IPS-20b (cell line): Measurements from ENCODE around the gene AMHR2.
A peak's percentile ranks its signal among the peaks of the same experiment; 100 is the strongest.
"Not testable (repeated sequence)": the region's sequence is repeated elsewhere in the genome, so short reads cannot be mapped to it uniquely, and the experiment has no call there.

Experiments used
- H3K27ac ChIP-seq: one replicate; pipeline ENCODE4 v1.5.1; 2013; ENCODE audit warnings: low read length
- H3K27me3 ChIP-seq: 2 replicates; pipeline ENCODE4 v1.6.1; 2013; ENCODE audit warnings: mild to moderate bottlenecking, low read length, inconsistent platforms; ENCODE audit not compliant: insufficient read depth
- H3K36me3 ChIP-seq: 2 replicates; pipeline ENCODE4 v1.6.1; 2013; ENCODE audit warnings: low read depth, mild to moderate bottlenecking, inconsistent platforms, low read length, moderate library complexity; ENCODE audit not compliant: insufficient read depth
- H3K4me1 ChIP-seq: 2 replicates; pipeline ENCODE4 v1.6.1; 2013; ENCODE audit warnings: mild to moderate bottlenecking, control low read depth, inconsistent platforms, low read length, moderate library complexity; ENCODE audit not compliant: insufficient read depth
- H3K4me3 ChIP-seq: 2 replicates; pipeline ENCODE4 v1.5.1; 2013; ENCODE audit warnings: mild to moderate bottlenecking, low read length, inconsistent platforms
- H3K9ac ChIP-seq: 2 replicates; pipeline ENCODE4 v1.6.1; 2013; ENCODE audit warnings: low read depth, mild to moderate bottlenecking, inconsistent platforms, low read length, moderate library complexity
- H3K9me3 ChIP-seq: 2 replicates; pipeline ENCODE4 v1.6.1; 2013; ENCODE audit warnings: mild to moderate bottlenecking, low read depth, low read length, inconsistent platforms; ENCODE audit not compliant: insufficient read depth

AMHR2 gene

GRCh38 chr12:53386381-53386780, 37.3 kb upstream of the AMHR2 start:
- Histone ChIP-seq H3K36me3 (peaks cover 69% of the 10 kb centered on the region), H3K4me3 (0 out of 2 replicates have a peak overlapping the region, but pooled peaks have one; percentile 34)
- H3K9ac ChIP-seq, H3K9me3 ChIP-seq, H3K27me3 ChIP-seq, H3K4me1 ChIP-seq, H3K27ac ChIP-seq: not testable (repeated sequence)

- Histone ChIP-seq H3K9ac (no peak overlapping the region), H3K27ac (no peak overlapping the region), H3K27me3 (no peaks in the 10 kb centered on the region), H3K4me3 (no peak overlapping the region), H3K36me3 (peaks cover 44% of the 10 kb centered on the region), H3K4me1 (no peaks in the 10 kb centered on the region), H3K9me3 (no peaks in the 10 kb centered on the region)
These were observed 34.7 kb upstream of the AMHR2 start for GRCh38 chr12:53388932-53389331.

DNA sequence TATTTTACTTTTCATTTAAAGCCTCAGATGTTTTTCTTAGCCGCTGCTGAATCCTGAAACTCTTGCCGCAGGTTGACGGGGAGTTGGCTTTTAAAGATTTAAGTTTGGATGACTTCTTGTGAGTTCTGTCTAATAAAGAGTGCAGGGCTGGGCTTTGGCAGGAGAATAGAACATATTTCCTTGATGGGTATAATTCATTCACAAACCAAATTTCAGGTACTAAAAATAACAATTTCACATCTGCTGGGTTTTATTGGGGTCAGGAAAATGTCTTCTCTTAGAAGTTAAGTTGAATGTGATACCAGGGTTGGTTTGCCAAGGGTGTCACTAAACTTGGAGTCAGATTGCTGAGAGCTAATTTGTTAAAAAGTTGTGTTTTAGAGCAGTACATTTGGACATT, 34.0 kb upstream of the AMHR2 start:
- H3K4me3 ChIP-seq, result no peak overlapping the region
- no peaks in the 10 kb centered on the region for H3K4me1 ChIP-seq
- H3K9me3 ChIP-seq, result no peaks in the 10 kb centered on the region
- no peak overlapping the region for H3K9ac ChIP-seq
- H3K36me3 ChIP-seq, result peaks cover 39% of the 10 kb centered on the region
- no peak overlapping the region for H3K27ac ChIP-seq
- H3K27me3 ChIP-seq, result no peaks in the 10 kb centered on the region

- Histone ChIP-seq H3K4me3 (no peak overlapping the region), H3K4me1 (no peaks in the 10 kb centered on the region), H3K27me3 (no peaks in the 10 kb centered on the region), H3K9ac (no peak overlapping the region), H3K9me3 (no peaks in the 10 kb centered on the region), H3K27ac (no peak overlapping the region), H3K36me3 (peaks cover 29% of the 10 kb centered on the region)
These were observed 31.9 kb upstream of the AMHR2 start for GRCh38 chr12:53391724-53392123.

DNA sequence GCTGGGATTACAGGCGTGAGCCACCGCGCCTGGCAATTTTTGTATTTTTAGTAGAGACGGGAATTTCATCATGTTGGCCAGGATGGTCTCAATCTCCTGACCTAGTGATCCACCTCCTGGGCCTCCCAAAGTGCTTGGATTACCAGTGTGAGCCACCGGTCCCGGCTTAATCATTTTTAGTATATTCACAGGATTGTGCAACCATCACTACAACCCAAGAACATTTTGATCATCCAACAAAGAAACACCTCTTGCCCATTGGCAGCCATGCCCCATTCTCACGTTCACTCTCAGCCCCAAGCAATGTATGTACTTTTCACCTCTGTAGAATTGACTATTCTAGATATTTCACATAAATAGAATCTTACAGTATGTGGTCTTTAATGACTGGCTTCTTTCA, 23.8 kb upstream of the AMHR2 start:
- no peaks in the 10 kb centered on the region for H3K9me3 ChIP-seq
- no peaks in the 10 kb centered on the region for H3K4me1 ChIP-seq
- H3K9ac ChIP-seq, result no peak overlapping the region
- no peaks in the 10 kb centered on the region for H3K27me3 ChIP-seq
- no peak overlapping the region for H3K4me3 ChIP-seq
- no peak overlapping the region for H3K27ac ChIP-seq
- peaks cover 6% of the 10 kb centered on the region for H3K36me3 ChIP-seq

DNA sequence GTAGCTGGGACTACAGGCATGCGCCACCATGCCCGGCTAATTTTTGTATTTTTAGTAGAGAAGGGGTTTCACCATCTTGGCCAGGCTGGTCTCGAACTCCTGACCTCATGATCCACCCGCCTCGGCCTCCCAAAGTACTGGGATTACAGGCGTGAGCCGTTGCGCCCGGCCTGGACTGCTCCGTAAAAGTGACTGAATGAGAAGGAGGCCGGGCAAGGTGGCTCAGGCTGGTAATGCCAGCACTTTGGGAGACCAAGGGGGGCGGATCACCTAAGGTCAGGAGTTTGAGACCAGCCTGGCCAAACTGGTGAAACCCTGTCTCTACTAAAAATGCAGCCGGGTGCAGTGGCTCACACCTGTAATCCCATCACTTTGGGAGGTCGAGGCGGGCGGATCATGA, 21.3 kb upstream of the AMHR2 start:
- H3K27ac ChIP-seq, H3K4me1 ChIP-seq, H3K9me3 ChIP-seq, H3K9ac ChIP-seq, H3K4me3 ChIP-seq, H3K27me3 ChIP-seq: not testable (repeated sequence)
- peaks cover 19% of the 10 kb centered on the region for H3K36me3 ChIP-seq

DNA sequence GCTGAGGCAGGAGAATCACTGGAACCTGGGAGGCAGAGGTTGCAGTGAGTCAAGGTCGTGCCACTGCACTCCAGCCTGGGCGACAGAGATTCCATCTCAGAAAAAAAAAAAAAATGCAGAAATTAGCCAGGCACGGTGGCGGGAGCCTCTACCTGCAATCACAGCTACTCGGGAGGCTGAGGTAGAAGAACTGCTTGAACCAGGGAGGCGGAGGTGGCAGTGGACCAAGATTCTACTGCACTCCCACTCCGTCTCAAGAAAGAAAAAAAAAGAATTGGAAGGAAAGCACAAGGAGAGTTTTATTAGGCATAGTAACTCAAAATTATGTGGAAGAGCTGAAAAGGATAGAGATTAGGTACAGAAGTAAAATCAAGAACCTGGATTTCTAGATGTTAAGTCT, 20.8 kb upstream of the AMHR2 start:
- no peak overlapping the region for H3K9ac ChIP-seq
- H3K36me3 ChIP-seq, result peaks cover 19% of the 10 kb centered on the region
- H3K27me3 ChIP-seq, result no peaks in the 10 kb centered on the region
- H3K4me1 ChIP-seq, result no peaks in the 10 kb centered on the region
- H3K9me3 ChIP-seq, result no peaks in the 10 kb centered on the region
- H3K27ac ChIP-seq, result no peak overlapping the region
- H3K4me3 ChIP-seq, result no peak overlapping the region

DNA sequence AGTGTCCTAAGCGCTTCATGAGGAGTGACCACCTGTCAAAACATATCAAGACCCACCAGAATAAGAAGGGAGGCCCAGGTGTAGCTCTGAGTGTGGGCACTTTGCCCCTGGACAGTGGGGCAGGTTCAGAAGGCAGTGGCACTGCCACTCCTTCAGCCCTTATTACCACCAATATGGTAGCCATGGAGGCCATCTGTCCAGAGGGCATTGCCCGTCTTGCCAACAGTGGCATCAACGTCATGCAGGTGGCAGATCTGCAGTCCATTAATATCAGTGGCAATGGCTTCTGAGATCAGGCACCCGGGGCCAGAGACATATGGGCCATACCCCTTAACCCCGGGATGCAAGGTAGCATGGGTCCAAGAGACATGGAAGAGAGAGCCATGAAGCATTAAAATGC, 12.7 kb upstream of the AMHR2 start:
- Histone ChIP-seq H3K9me3 (no peaks in the 10 kb centered on the region), H3K9ac (no peak overlapping the region), H3K4me1 (peaks cover 9% of the 10 kb centered on the region), H3K27me3 (no peaks in the 10 kb centered on the region), H3K36me3 (peaks cover 69% of the 10 kb centered on the region), H3K27ac (no peak overlapping the region), H3K4me3 (no peak overlapping the region)

- peaks cover 13% of the 10 kb centered on the region for H3K4me1 ChIP-seq
- H3K9ac ChIP-seq, result no peak overlapping the region
These were observed 10.0 kb upstream of the AMHR2 start for GRCh38 chr12:53413485-53414204.

DNA sequence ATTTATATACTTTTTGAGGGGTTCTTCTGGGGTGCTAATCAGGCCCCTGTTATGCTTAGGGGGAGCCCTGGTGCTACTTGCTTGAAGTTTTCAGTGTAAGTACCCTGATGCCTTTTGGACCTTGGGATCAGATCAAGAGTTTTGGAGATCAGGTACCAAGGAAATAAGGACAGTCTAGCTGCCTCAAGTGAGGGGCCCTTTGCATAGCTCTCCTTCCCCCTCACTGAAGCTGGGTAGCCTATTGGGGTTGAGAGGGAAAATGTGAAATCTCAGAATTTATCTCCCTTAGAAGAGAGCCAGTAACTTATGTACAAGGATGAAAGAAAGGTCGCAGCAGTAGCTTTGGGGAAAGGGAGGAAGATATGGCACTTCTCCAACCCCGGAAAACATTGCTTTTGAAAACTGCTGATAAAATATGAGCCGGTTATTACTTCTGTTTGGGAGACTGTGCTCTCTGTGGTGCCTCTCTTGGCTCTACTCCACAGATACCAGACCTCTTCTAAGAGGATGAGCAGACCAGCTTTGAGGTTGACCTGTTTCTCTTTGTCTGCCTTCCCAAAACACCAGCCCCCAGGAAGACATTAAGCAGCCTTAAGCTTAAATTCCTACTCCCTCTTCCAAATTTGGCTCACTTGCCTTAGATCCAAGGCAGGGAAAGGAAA, 8.8 kb upstream of the AMHR2 start:
- H3K27ac ChIP-seq, result no peak overlapping the region
- peaks cover 13% of the 10 kb centered on the region for H3K4me1 ChIP-seq
- H3K9ac ChIP-seq, result no peak overlapping the region
- H3K27me3 ChIP-seq, result no peaks in the 10 kb centered on the region
- H3K9me3 ChIP-seq, result no peaks in the 10 kb centered on the region
- H3K4me3 ChIP-seq, result no peak overlapping the region
- H3K36me3 ChIP-seq, result peaks cover 42% of the 10 kb centered on the region

More at GRCh38 chr12:53413485-53414204, 10.0 kb upstream of the AMHR2 start:
- Histone ChIP-seq H3K27me3 (no peaks in the 10 kb centered on the region), H3K27ac (no peak overlapping the region), H3K9me3 (no peaks in the 10 kb centered on the region), H3K4me3 (no peak overlapping the region), H3K36me3 (peaks cover 55% of the 10 kb centered on the region)

GRCh38 chr12:53415752-53416389, 7.8 kb upstream of the AMHR2 start:
- Histone ChIP-seq H3K4me1 (peaks cover 17% of the 10 kb centered on the region), H3K36me3 (peaks cover 32% of the 10 kb centered on the region)
- not testable (repeated sequence) for H3K9me3 ChIP-seq, H3K27ac ChIP-seq, H3K9ac ChIP-seq, H3K27me3 ChIP-seq, H3K4me3 ChIP-seq

DNA sequence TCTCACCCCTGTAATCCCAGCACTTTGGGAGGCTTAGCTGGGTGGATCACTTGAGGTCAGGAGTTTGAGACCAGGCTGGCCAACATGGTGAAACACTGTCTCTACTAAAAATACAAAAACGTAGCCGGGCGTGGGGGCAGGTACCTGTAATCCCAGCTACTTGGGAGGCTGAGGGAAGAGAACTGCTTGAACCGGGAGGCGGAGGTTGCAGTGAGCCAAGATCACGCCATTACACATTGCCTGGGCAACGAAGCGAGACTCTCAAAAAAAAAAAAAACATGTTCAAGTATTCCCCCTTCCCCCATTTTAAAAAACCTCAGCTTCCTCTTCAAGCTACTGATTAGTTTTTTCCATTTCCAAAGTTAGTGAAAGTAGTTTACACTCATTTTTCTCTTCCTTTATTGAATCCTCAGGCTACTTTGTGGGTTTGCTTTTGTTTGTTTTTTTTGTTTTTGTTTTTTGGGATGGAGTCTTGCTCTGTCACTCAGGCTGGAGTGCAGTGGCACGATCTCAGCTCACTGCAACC, 6.3 kb upstream of the AMHR2 start:
- H3K27me3 ChIP-seq, H3K4me3 ChIP-seq, H3K9ac ChIP-seq, H3K9me3 ChIP-seq, H3K27ac ChIP-seq: not testable (repeated sequence)
- Histone ChIP-seq H3K36me3 (peaks cover 18% of the 10 kb centered on the region), H3K4me1 (peaks cover 17% of the 10 kb centered on the region)
